Measurements from ENCODE around the gene SENP2.

GRCh38 chr3:185653949-185654757, 68.1 kb downstream of the SENP2 start:
- TF ChIP-seq CTCF (IDR thresholded peaks at IDR 0.05) = no peak
- TF ChIP-seq ZNF512 (CRISPR knock-in tag; IDR thresholded peaks at IDR 0.05; ENCODE audit: borderline replicate concordance) = no peak
- no peak for TF ChIP-seq PREB (CRISPR knock-in tag; IDR thresholded peaks at IDR 0.05; ENCODE audit: borderline replicate concordance)
- no peak for TF ChIP-seq STAT6 (CRISPR knock-in tag; conservative IDR thresholded peaks at IDR 0.05; ENCODE audit: low read depth)
- no peak for TF ChIP-seq CREB1 (CRISPR knock-in tag; IDR thresholded peaks at IDR 0.05)
- no peak for TF ChIP-seq ZNF263 (CRISPR knock-in tag; IDR thresholded peaks at IDR 0.05; ENCODE audit: low read depth)
- no peak for TF ChIP-seq AFF4 (CRISPR knock-in tag; IDR thresholded peaks at IDR 0.05; ENCODE audit: borderline replicate concordance)
- no peak for TF ChIP-seq MAX (CRISPR knock-in tag; IDR thresholded peaks at IDR 0.05)
- no peak for TF ChIP-seq RELA (CRISPR knock-in tag; IDR thresholded peaks at IDR 0.05; ENCODE audit: borderline replicate concordance)
- TF ChIP-seq NR2C2 (CRISPR knock-in tag; IDR thresholded peaks at IDR 0.05) = no peak
